Neural crest cell (in vitro differentiated cells): ENCODE data around the gene SH3TC1. TPM values are rescaled to one million over a fixed set of nuclear protein-coding genes. Genes with fewer than 3 reads are reported as not detected.

ENCODE experiments used
- DNase-seq: peaks from one replicate; pipeline ENCODE4 v3.0.0; 2021; ENCODE audit warnings: low read depth, mixed read lengths, low spot score
- H3K27ac Mint-ChIP-seq: one replicate; pipeline ENCODE4 v1.8.0; 2021; ENCODE audit warnings: mild to moderate bottlenecking, mixed read lengths; ENCODE audit not compliant: unreplicated experiment
- H3K27me3 Mint-ChIP-seq: 2 replicates; pipeline ENCODE4 v1.8.0; 2021; ENCODE audit warnings: low read depth, mild to moderate bottlenecking, mixed read lengths
- H3K36me3 Mint-ChIP-seq: 2 replicates; pipeline ENCODE4 v1.8.0; 2021; ENCODE audit warnings: low read depth, mild to moderate bottlenecking, mixed read lengths
- H3K4me1 Mint-ChIP-seq: 2 replicates; pipeline ENCODE4 v1.8.0; 2021; ENCODE audit warnings: mixed read lengths
- H3K4me3 Mint-ChIP-seq: one replicate; pipeline ENCODE4 v1.8.0; 2021; ENCODE audit warnings: mild to moderate bottlenecking, mixed read lengths
- H3K9me3 Mint-ChIP-seq: 2 replicates; pipeline ENCODE4 v1.8.0; 2021; ENCODE audit warnings: mixed read lengths
- total RNA-seq: library from RNA; stranded (reverse); gene quantifications from 2 replicates; pipeline ENCODE4 v1.2.1, GENCODE V29; 2021
- TF ChIP-seq, protein P1 (sequence below): fragments of 200-600 bp; sonication (generic); conservative IDR thresholded peaks from 2 replicates; pipeline ENCODE4 v1.5.0; 2021; ENCODE audit warnings: antibody characterized with exemption, mild to moderate bottlenecking

The SH3TC1 gene
- total RNA-seq, 1 donor from 2014 or later, result 2.7 TPM

- Mint-ChIP-seq H3K27ac (peak overlapping the region; percentile 57), H3K27me3 (no peaks in the 10 kb centered on the region), H3K4me1 (no peaks in the 10 kb centered on the region), H3K4me3 (no peak overlapping the region), H3K36me3 (no peaks in the 10 kb centered on the region), H3K9me3 (no peaks in the 10 kb centered on the region)
- TF ChIP-seq, protein P1, sequence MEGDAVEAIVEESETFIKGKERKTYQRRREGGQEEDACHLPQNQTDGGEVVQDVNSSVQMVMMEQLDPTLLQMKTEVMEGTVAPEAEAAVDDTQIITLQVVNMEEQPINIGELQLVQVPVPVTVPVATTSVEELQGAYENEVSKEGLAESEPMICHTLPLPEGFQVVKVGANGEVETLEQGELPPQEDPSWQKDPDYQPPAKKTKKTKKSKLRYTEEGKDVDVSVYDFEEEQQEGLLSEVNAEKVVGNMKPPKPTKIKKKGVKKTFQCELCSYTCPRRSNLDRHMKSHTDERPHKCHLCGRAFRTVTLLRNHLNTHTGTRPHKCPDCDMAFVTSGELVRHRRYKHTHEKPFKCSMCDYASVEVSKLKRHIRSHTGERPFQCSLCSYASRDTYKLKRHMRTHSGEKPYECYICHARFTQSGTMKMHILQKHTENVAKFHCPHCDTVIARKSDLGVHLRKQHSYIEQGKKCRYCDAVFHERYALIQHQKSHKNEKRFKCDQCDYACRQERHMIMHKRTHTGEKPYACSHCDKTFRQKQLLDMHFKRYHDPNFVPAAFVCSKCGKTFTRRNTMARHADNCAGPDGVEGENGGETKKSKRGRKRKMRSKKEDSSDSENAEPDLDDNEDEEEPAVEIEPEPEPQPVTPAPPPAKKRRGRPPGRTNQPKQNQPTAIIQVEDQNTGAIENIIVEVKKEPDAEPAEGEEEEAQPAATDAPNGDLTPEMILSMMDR, result no peak
- no peak for DNase-seq
These were observed 86.3 kb downstream of the SH3TC1 start for GRCh38 chr4:8285143-8285975.

DNA sequence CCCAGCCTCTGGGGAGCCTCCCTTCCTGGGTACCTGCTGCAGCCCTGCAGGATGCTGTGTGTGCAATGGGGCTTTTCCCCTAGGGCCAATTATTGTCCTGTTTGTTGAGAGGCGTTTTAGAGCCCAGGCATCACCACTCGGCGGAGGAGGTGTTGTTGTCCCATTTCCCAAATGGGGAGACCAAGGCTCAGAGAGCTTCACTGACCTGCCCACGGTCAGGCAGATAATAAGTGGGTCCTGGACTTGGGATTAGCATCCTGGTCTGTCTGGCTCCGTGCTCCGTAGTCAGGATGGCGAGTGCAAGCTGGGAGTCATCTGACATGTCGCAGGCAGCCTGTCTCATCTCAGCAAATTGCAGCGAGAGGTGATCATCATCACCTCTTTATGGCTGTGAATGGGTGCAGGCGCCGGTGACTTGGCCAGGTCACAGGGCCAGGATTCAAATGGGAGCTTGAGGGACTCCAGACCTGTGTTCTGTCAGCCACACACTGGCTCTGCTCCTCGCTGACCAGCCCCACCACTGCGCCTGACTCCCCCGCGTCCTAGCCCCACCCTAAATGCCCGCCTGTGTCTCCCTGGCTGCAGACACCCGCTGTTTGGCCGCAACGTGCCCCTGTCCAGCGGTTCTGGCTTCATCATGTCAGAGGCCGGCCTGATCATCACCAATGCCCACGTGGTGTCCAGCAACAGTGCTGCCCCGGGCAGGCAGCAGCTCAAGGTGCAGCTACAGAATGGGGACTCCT lies 87.1 kb downstream of the SH3TC1 start:
- DNase-seq, result no peak
- Mint-ChIP-seq H3K27me3 (no peaks in the 10 kb centered on the region), H3K9me3 (no peaks in the 10 kb centered on the region), H3K27ac (no peak overlapping the region), H3K36me3 (no peaks in the 10 kb centered on the region), H3K4me3 (no peak overlapping the region), H3K4me1 (no peaks in the 10 kb centered on the region)
- TF ChIP-seq, protein P1, result no peak

DNA sequence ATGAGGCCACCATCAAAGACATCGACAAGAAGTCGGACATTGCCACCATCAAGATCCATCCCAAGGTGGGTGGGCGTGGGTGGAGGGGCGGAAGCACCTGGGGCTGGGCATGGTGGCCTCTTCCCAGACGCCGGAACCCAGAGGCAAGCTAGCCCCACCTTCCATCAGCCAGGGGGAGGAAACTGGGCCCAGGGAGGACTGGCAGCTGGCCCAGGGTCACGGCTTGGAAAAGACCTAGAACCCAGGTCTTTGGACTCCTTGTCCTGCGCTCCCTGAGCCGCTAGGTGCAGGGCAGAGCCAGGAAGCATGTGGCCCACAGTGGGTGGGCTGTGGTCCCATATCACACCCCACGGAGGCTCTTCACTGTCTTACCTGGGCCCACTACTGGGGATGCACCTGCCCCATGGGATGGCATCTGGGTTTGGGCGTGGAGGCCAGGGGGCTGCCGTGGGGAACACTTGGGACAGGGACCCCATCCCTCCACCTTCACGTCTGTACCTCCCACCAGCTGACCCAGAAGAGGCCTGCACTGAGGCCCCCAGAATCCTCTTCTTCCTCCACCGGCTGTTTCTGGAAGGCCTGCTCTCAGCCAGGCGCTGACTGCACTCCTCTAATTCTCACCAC lies 87.7 kb downstream of the SH3TC1 start:
- H3K4me3 Mint-ChIP-seq, result no peak overlapping the region
- H3K9me3 Mint-ChIP-seq, result no peaks in the 10 kb centered on the region
- no peaks in the 10 kb centered on the region for H3K4me1 Mint-ChIP-seq
- DNase-seq, result no peak
- H3K27me3 Mint-ChIP-seq, result no peaks in the 10 kb centered on the region
- TF ChIP-seq, protein P1, result no peak
- H3K36me3 Mint-ChIP-seq, result no peaks in the 10 kb centered on the region
- H3K27ac Mint-ChIP-seq, result no peak overlapping the region

GRCh38 chr4:8287343-8288280 lies 88.5 kb downstream of the SH3TC1 start:
- H3K36me3 Mint-ChIP-seq, result no peaks in the 10 kb centered on the region
- no peaks in the 10 kb centered on the region for H3K27me3 Mint-ChIP-seq
- TF ChIP-seq, protein P1, result no peak
- DNase-seq, result no peak
- no peak overlapping the region for H3K4me3 Mint-ChIP-seq
- H3K4me1 Mint-ChIP-seq, result no peaks in the 10 kb centered on the region
- H3K27ac Mint-ChIP-seq, result no peak overlapping the region
- no peaks in the 10 kb centered on the region for H3K9me3 Mint-ChIP-seq
